ENCODE data around the gene C19orf47.

GRCh38 chr19:40277356-40278059, 70.7 kb downstream of the C19orf47 start:
- TF ChIP-seq FOSL1 (IDR thresholded peaks at IDR 0.05; ENCODE audit: low read depth) (no peak), CEBPB (IDR thresholded peaks at IDR 0.05; ENCODE audit: low read depth) (no peak), YY1 (IDR thresholded peaks at IDR 0.05; ENCODE audit: extremely low read depth, insufficient replicate concordance, low read depth, low read length) (no peak), POLR2A (IDR thresholded peaks at IDR 0.05; ENCODE audit: borderline replicate concordance, extremely low read depth, insufficient read depth, insufficient read length) (no peak), CTCF (IDR thresholded peaks at IDR 0.05 in 2 of 3, conservative IDR thresholded peaks at IDR 0.05 in 1 of 3; ENCODE audit: borderline replicate concordance in 1 of 3, insufficient read depth in 1 of 3, low read depth in 2 of 3, low read length in 2 of 3) (no peak), ZNF274 (IDR thresholded peaks at IDR 0.05; ENCODE audit: low read depth, low read length) (no peak), REST (IDR thresholded peaks at IDR 0.05; ENCODE audit: low read depth) (no peak), RAD21 (IDR thresholded peaks at IDR 0.05; ENCODE audit: low read depth) (no peak), MAX (IDR thresholded peaks at IDR 0.05) (no peak), EZH2 (IDR thresholded peaks at IDR 0.05) (no peak), ELF1 (IDR thresholded peaks at IDR 0.05; ENCODE audit: borderline replicate concordance, low read depth) (no peak), ZBTB33 (IDR thresholded peaks at IDR 0.05; ENCODE audit: extremely low read depth, insufficient replicate concordance, low read length) (no peak), POLR2AphosphoS5 (IDR thresholded peaks at IDR 0.05; ENCODE audit: low read depth, low read length) (no peak), EZH2phosphoT487 (IDR thresholded peaks at IDR 0.05; ENCODE audit: borderline replicate concordance) (no peak)
